ENCODE measurements around the gene NUTM1. TPM values are rescaled to one million over a fixed set of nuclear protein-coding genes. Genes with fewer than 3 reads are reported as not detected.

Gene NUTM1
- polyA plus RNA-seq, 1 experiment = not detected

DNA sequence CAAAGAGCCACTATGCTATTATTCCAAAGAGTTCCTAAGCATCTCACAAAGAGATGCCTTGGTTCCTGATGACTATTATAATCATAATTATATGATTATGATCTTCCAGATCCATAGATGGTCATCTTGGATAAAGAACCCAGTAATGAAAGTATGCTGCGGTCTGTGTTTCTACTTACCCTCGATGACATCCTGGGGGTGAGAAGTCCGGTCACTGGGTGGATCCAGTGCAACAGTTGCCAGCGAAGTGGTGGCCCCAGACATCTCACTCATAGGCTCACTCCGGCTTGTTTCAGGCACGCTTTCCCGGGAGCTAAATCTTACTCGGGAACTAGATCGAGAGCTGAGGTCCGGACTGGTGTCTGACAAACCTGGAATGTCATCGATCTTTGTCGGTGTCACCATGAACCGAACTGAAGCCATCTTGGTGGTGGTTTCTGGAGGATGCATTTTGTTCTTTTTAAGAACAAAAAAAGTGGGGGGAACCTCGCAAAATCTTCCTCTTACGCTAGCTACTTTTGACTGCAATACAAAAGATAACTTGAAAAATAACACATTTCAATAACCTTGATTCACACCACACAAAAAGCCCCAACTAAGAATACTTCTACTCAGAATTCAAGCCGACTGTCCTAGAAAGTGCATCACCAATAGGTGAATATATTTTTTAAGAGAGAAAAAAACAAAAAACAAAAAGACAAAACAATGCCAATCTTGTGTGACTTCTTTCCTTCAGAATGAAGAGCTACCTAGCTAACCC lies 6.7 kb upstream of the NUTM1 start:
- Histone ChIP-seq H3K27ac (ENCODE audit: low read depth, low read length) (no peak overlapping the region), H3K9me3 (ENCODE audit: control insufficient read depth, insufficient read depth, low read length) (no peaks in the 10 kb centered on the region; the same call in 1 of the 2 replicates), H3K4me3 (ENCODE audit: low read depth, low read length) (peak overlapping the region; percentile 92), H3K27me3 (ENCODE audit: control insufficient read depth, insufficient read depth, low read length) (no peaks in the 10 kb centered on the region)
- ChIA-PET POLR2A (interaction anchor here (1.4 kb wide), 1 partner anchor 31 kb away, joined by 3 read pairs; the partner anchor contains the start of gene LPCAT4), CTCF (interaction anchor here (2.1 kb wide), 1 partner anchor 226 kb away, joined by 5 read pairs; no protein-coding TSS in a partner anchor)
- no peak for DNase-seq (ENCODE audit: low read depth, low spot score)
- TF ChIP-seq, protein P1, sequence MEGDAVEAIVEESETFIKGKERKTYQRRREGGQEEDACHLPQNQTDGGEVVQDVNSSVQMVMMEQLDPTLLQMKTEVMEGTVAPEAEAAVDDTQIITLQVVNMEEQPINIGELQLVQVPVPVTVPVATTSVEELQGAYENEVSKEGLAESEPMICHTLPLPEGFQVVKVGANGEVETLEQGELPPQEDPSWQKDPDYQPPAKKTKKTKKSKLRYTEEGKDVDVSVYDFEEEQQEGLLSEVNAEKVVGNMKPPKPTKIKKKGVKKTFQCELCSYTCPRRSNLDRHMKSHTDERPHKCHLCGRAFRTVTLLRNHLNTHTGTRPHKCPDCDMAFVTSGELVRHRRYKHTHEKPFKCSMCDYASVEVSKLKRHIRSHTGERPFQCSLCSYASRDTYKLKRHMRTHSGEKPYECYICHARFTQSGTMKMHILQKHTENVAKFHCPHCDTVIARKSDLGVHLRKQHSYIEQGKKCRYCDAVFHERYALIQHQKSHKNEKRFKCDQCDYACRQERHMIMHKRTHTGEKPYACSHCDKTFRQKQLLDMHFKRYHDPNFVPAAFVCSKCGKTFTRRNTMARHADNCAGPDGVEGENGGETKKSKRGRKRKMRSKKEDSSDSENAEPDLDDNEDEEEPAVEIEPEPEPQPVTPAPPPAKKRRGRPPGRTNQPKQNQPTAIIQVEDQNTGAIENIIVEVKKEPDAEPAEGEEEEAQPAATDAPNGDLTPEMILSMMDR (IDR thresholded peaks at IDR 0.05; ENCODE audit: low read depth, low read length) = no peak

GRCh38 chr15:34336991-34337556 lies 6.0 kb upstream of the NUTM1 start:
- TF ChIP-seq, protein P1 (IDR thresholded peaks at IDR 0.05; ENCODE audit: low read depth, low read length) = no peak
- Histone ChIP-seq H3K9me3 (ENCODE audit: control insufficient read depth, insufficient read depth, low read length) (no peaks in the 10 kb centered on the region; the same call in 1 of the 2 replicates), H3K4me3 (ENCODE audit: low read depth, low read length) (peak overlapping the region; percentile 92), H3K27ac (ENCODE audit: low read depth, low read length) (peak overlapping the region; percentile 4), H3K27me3 (ENCODE audit: control insufficient read depth, insufficient read depth, low read length) (no peaks in the 10 kb centered on the region)
- CTCF ChIA-PET = interaction anchor here (2.1 kb wide), 1 partner anchor 227 kb away, joined by 5 read pairs; no protein-coding TSS in a partner anchor
- POLR2A ChIA-PET = interaction anchor here (0.6 to 1.7 kb wide), 4 partner anchors 19 to 128 kb away, joined by 3 to 9 read pairs (median 3); partner anchors contain the start of genes KATNBL1 and LPCAT4
- no peak for DNase-seq (ENCODE audit: low read depth, low spot score)

GRCh38 chr15:34337557-34338306 lies 5.4 kb upstream of the NUTM1 start, which contains the start of gene SLC12A6:
Gene SLC12A6 (minus strand): TSS chr15:34337781. CDS start chr15:34336680, 1,101 bp downstream.
- peak; percentile 82 for DNase-seq (ENCODE audit: low read depth, low spot score)
- H3K9me3 ChIP-seq (ENCODE audit: control insufficient read depth, insufficient read depth, low read length) = no peaks in the 10 kb centered on the region; the same call in 1 of the 2 replicates
- no peaks in the 10 kb centered on the region for H3K27me3 ChIP-seq (ENCODE audit: control insufficient read depth, insufficient read depth, low read length)
- TF ChIP-seq, protein P1 (IDR thresholded peaks at IDR 0.05; ENCODE audit: low read depth, low read length) = no peak
- CTCF ChIA-PET = interaction anchor here (1.1 to 2.1 kb wide), 3 partner anchors 10 to 228 kb away, joined by 3 to 6 read pairs (median 5); no protein-coding TSS in a partner anchor
- peak within 1 kb of the TSS; percentile 24 for H3K27ac ChIP-seq (ENCODE audit: low read depth, low read length)
- peak within 1 kb of the TSS; percentile 92 for H3K4me3 ChIP-seq (ENCODE audit: low read depth, low read length)
- POLR2A ChIA-PET = interaction anchor here (0.6 to 1.7 kb wide), 6 partner anchors 19 to 269 kb away, joined by 3 to 9 read pairs (median 3); partner anchors contain the start of genes KATNBL1 and LPCAT4

DNA sequence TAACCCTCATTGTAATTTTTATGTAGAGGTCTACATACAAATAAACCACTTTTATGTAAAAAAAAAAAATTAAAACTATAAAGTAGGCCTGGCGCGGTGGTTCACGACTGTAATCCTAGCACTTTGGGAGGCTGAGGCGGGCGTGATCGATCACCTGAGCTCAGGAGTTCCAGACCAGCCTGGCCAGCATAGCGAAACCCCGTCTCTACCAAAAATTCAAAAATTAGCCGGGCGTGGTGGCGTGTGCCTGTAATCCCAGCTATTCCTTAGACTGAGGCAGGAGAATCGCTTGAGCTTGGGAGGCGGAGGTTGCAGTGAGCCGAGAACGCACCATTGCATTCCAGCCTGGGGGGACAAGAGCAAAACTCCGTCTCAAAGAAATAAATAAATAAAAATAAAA lies 4.8 kb upstream of the NUTM1 start:
- TF ChIP-seq, protein P1 (IDR thresholded peaks at IDR 0.05; ENCODE audit: low read depth, low read length) = no peak
- Histone ChIP-seq H3K9me3 (ENCODE audit: control insufficient read depth, insufficient read depth, low read length) (no peaks in the 10 kb centered on the region; the same call in 1 of the 2 replicates), H3K27ac (ENCODE audit: low read depth, low read length) (peak overlapping the region; percentile 24), H3K27me3 (ENCODE audit: control insufficient read depth, insufficient read depth, low read length) (no peaks in the 10 kb centered on the region), H3K4me3 (ENCODE audit: low read depth, low read length) (no peak overlapping the region)
- no peak for DNase-seq (ENCODE audit: low read depth, low spot score)
- ChIA-PET POLR2A (interaction anchor here (0.5 to 1.7 kb wide), 3 partner anchors 20 to 63 kb away, joined by 3 to 9 read pairs (median 3); no protein-coding TSS in a partner anchor), CTCF (interaction anchor here (1.1 to 2.1 kb wide), 3 partner anchors 11 to 228 kb away, joined by 3 to 6 read pairs (median 5); no protein-coding TSS in a partner anchor)
